Measurements from ENCODE around the gene SAXO2. TPM values are rescaled to one million over a fixed set of nuclear protein-coding genes. Genes with fewer than 3 reads are reported as not detected.
"Not testable (repeated sequence)": the region's sequence is repeated elsewhere in the genome, so short reads cannot be mapped to it uniquely, and the experiment has no call there.

The SAXO2 gene
- total and polyA plus RNA-seq, 7 donors: 0.23 to 4.8 (median 1.2) TPM; not detected in 1

GRCh38 chr15:82317091-82317489 is 54.5 kb downstream of the SAXO2 start:
- Histone ChIP-seq H3K9me3 (no peaks in the 10 kb centered on the region), H3K4me3 (no peak overlapping the region), H3K4me1 (no peaks in the 10 kb centered on the region), H3K36me3 (no peaks in the 10 kb centered on the region), H3K27ac (no peak overlapping the region), H3K27me3 (no peaks in the 10 kb centered on the region)
- 93 to 94% methylated on average over 12 of the region's 12 CpGs for WGBS, 2 donors
- DNase-seq: peak; percentile 56
- intact Hi-C loops (cut with DNase I): no loop called here
- TF ChIP-seq CTCF (IDR thresholded peaks at IDR 0.05) (no peak), POLR2AphosphoS5 (IDR thresholded peaks at IDR 0.05) (no peak), EP300 (IDR thresholded peaks at IDR 0.05) (no peak), POLR2A (IDR thresholded peaks at IDR 0.05) (no peak)

DNA sequence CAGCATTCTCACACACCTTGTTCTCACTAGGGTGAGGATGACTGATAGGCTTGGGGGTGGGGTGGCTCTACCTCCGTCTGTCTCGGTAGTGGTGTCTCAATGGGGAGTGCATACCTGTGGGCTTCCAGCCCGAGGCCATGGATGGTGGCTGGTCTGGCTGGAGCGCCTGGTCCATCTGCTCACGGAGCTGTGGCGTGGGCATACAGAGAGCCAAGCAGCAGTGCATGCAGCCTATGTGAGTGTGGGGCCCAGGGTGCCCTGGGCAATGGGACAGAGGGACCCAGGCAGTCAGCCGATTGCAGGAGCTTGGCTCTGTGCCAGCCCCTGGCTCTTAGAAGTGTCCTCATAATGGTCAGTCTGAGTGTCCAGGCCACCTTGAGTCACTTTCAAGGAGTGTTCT is 54.9 kb downstream of the SAXO2 start:
- H3K36me3 ChIP-seq; H3K4me3 ChIP-seq; H3K27ac ChIP-seq; intact Hi-C loops (cut with DNase I); H3K27me3 ChIP-seq; H3K9me3 ChIP-seq; H3K4me1 ChIP-seq: not testable (repeated sequence)
- peak; percentile 50 for DNase-seq
- 84 to 90% methylated on average over 7 of the region's 7 CpGs for WGBS, 2 donors

DNA sequence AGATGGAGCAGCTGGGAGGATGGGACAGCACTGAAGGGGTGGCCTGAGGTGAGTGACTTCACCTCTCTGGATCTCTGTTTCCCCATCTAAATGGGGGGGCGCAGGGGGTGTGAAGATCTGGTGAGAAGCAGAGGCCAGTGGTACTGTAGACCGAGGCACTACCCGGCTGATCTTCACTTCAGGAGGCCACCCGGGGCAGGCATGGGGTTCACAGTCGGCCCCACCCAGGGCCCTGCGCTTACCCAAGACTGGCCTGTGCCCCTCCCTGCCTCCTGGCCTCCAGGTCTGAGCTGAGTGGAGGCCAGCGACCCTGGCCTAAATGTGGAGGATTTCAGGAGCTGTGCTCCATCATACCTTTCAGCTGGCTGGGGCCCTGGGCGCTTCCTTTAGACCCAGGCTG is 55.7 kb downstream of the SAXO2 start:
- H3K27ac ChIP-seq; H3K4me1 ChIP-seq; H3K9me3 ChIP-seq; H3K36me3 ChIP-seq; intact Hi-C loops (cut with DNase I); H3K27me3 ChIP-seq; H3K4me3 ChIP-seq: not testable (repeated sequence)
- DNase-seq: peak; percentile 60
- 84 to 92% methylated on average over 8 of the region's 8 CpGs for WGBS, 2 donors

- H3K9me3 ChIP-seq; H3K4me3 ChIP-seq; H3K4me1 ChIP-seq; H3K36me3 ChIP-seq; H3K27ac ChIP-seq; H3K27me3 ChIP-seq; intact Hi-C loops (cut with DNase I): not testable (repeated sequence)
- WGBS, 2 donors: 87 to 90% methylated on average over 16 of the region's 19 CpGs
- peak; percentile 56 for DNase-seq
Measured at GRCh38 chr15:82319522-82320278, 57.1 kb downstream of the SAXO2 start.

- 69 to 85% methylated on average over 3 of the region's 6 CpGs for WGBS, 2 donors
- DNase-seq; H3K4me1 ChIP-seq; H3K9me3 ChIP-seq; H3K4me3 ChIP-seq; H3K36me3 ChIP-seq; H3K27ac ChIP-seq; intact Hi-C loops (cut with DNase I); H3K27me3 ChIP-seq: not testable (repeated sequence)
Measured at GRCh38 chr15:82320861-82321260, 58.2 kb downstream of the SAXO2 start.

- WGBS, 2 donors: 69 to 80% methylated on average over 5 of the region's 10 CpGs
- H3K9me3 ChIP-seq; H3K27ac ChIP-seq; H3K4me1 ChIP-seq; H3K4me3 ChIP-seq; H3K36me3 ChIP-seq; H3K27me3 ChIP-seq; intact Hi-C loops (cut with DNase I): not testable (repeated sequence)
- DNase-seq: peak; percentile 4
Measured at GRCh38 chr15:82322488-82322887, 59.9 kb downstream of the SAXO2 start.

DNA sequence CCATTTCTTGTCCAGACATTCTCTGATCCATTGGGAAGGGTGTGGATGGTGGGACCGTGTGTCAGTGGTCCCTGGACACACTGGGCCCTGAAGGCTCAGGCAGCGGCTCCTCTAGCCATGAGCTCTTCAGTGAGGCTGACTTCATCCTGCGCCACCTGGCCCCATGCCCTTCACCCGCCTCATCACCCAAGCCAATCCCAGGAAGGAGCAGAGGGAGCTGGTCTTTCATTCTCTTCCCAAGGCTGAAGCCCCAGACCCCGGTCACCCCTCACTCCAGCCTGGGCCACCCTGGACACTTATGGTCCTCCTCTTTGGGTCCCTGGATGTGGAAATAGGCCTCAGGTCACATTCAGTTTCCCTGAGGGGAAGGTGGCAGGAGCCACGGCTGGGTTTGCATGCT is 62.2 kb downstream of the SAXO2 start:
- DNase-seq: peak; percentile 34

GRCh38 chr15:82325646-82326045 is 63.0 kb downstream of the SAXO2 start:
- H3K4me3 ChIP-seq; H3K36me3 ChIP-seq; H3K27me3 ChIP-seq; H3K4me1 ChIP-seq; intact Hi-C loops (cut with DNase I); H3K9me3 ChIP-seq; H3K27ac ChIP-seq: not testable (repeated sequence)
- 90 to 91% methylated on average over 10 of the region's 10 CpGs for WGBS, 2 donors
- peak; percentile 30 for DNase-seq

More for the DNA sequence above, 62.2 kb downstream of the SAXO2 start:
- 84 to 88% methylated on average over 6 of the region's 6 CpGs for WGBS, 2 donors
- H3K27me3 ChIP-seq; H3K27ac ChIP-seq; H3K9me3 ChIP-seq; H3K4me1 ChIP-seq; H3K36me3 ChIP-seq; H3K4me3 ChIP-seq; intact Hi-C loops (cut with DNase I): not testable (repeated sequence)

DNA sequence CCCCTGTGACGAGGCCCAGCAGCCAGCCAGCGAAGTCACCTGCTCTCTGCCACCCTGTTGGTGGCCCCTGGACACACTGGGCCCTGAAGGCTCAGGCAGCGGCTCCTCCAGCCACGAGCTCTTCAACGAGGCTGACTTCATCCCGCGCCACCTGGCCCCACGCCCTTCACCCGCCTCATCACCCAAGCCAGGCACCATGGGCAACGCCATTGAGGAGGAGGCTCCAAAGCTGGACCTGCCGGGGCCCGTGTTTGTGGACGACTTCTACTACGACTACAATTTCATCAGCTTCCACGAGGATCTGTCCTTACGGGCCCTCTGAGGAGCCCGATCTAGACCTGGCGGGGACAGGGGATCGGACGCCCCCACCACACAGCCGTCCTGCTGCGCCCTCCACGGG is 64.3 kb downstream of the SAXO2 start:
- peak; percentile 63 for DNase-seq
- H3K9me3 ChIP-seq; H3K27ac ChIP-seq; H3K36me3 ChIP-seq; H3K27me3 ChIP-seq; H3K4me3 ChIP-seq; H3K4me1 ChIP-seq; intact Hi-C loops (cut with DNase I): not testable (repeated sequence)
- WGBS, 2 donors: 87 to 89% methylated on average over 23 of the region's 23 CpGs

GRCh38 chr15:82327372-82327771 is 64.8 kb downstream of the SAXO2 start:
- H3K27ac ChIP-seq; H3K27me3 ChIP-seq; H3K36me3 ChIP-seq; H3K4me3 ChIP-seq; H3K9me3 ChIP-seq; H3K4me1 ChIP-seq; intact Hi-C loops (cut with DNase I): not testable (repeated sequence)
- DNase-seq: peak; percentile 24
- 85 to 89% methylated on average over 8 of the region's 10 CpGs for WGBS, 2 donors

DNA sequence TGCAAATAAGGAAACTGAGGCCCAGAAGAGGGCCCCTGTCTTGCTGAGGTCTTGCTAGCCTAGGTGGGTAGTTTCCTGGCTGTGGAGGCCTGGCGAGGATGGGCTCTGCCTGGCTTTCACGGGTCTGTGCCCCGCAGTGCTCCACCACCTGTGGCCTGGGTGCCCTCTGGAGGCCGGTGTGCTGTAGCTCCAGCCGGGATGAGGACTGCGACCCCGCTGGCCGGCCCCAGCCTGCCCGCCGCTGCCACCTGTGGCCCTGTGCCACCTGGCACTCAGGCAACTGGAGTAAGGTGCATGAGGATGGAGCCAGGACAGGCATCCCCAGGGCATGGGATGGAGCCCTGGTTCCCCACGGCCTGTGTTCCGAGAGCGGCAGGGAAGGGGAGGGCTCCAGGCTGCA is 66.4 kb downstream of the SAXO2 start:
- H3K9me3 ChIP-seq; H3K4me3 ChIP-seq; H3K27ac ChIP-seq; H3K27me3 ChIP-seq; H3K36me3 ChIP-seq; H3K4me1 ChIP-seq; intact Hi-C loops (cut with DNase I); DNase-seq: not testable (repeated sequence)
- 5 to 55% methylated on average over 6 to 8 of the region's 13 CpGs for WGBS, 2 donors

GRCh38 chr15:82330921-82331320 is 68.3 kb downstream of the SAXO2 start:
- H3K27me3 ChIP-seq; DNase-seq; H3K9me3 ChIP-seq; H3K4me3 ChIP-seq; intact Hi-C loops (cut with DNase I); H3K4me1 ChIP-seq; H3K27ac ChIP-seq; H3K36me3 ChIP-seq: not testable (repeated sequence)
- 89 to 92% methylated on average over 7 of the region's 11 CpGs for WGBS, 2 donors

Measured in sigmoid colon (tissue), 7 donors.